Measurements from ENCODE around the gene CTSL.

GRCh38 chr9:87771316-87772006 lies 45.5 kb downstream of the CTSL start:
- no peak for TF ChIP-seq KLF9 (CRISPR knock-in tag; IDR thresholded peaks at IDR 0.05; ENCODE audit: low read depth)
- TF ChIP-seq, protein P1, sequence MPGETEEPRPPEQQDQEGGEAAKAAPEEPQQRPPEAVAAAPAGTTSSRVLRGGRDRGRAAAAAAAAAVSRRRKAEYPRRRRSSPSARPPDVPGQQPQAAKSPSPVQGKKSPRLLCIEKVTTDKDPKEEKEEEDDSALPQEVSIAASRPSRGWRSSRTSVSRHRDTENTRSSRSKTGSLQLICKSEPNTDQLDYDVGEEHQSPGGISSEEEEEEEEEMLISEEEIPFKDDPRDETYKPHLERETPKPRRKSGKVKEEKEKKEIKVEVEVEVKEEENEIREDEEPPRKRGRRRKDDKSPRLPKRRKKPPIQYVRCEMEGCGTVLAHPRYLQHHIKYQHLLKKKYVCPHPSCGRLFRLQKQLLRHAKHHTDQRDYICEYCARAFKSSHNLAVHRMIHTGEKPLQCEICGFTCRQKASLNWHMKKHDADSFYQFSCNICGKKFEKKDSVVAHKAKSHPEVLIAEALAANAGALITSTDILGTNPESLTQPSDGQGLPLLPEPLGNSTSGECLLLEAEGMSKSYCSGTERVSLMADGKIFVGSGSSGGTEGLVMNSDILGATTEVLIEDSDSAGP (CRISPR knock-in tag; IDR thresholded peaks at IDR 0.05; ENCODE audit: borderline replicate concordance) = no peak
- no peak for TF ChIP-seq MXI1 (IDR thresholded peaks at IDR 0.05; ENCODE audit: borderline replicate concordance, low read depth, low read length)
- no peak for TF ChIP-seq TMF1 (CRISPR knock-in tag; IDR thresholded peaks at IDR 0.05; ENCODE audit: low read depth)
- TF ChIP-seq ZHX1 (CRISPR knock-in tag; IDR thresholded peaks at IDR 0.05; ENCODE audit: low read depth) = no peak
- TF ChIP-seq, protein P2, sequence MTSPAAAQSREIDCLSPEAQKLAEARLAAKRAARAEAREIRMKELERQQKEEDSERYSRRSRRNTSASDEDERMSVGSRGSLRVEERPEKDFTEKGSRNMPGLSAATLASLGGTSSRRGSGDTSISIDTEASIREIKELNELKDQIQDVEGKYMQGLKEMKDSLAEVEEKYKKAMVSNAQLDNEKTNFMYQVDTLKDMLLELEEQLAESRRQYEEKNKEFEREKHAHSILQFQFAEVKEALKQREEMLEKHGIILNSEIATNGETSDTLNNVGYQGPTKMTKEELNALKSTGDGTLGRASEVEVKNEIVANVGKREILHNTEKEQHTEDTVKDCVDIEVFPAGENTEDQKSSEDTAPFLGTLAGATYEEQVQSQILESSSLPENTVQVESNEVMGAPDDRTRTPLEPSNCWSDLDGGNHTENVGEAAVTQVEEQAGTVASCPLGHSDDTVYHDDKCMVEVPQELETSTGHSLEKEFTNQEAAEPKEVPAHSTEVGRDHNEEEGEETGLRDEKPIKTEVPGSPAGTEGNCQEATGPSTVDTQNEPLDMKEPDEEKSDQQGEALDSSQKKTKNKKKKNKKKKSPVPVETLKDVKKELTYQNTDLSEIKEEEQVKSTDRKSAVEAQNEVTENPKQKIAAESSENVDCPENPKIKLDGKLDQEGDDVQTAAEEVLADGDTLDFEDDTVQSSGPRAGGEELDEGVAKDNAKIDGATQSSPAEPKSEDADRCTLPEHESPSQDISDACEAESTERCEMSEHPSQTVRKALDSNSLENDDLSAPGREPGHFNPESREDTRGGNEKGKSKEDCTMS (CRISPR knock-in tag; conservative IDR thresholded peaks at IDR 0.05) = no peak
- TF ChIP-seq REL (CRISPR knock-in tag; conservative IDR thresholded peaks at IDR 0.05) = no peak
